HG02798 (cell line): Measurements from ENCODE around the gene GREB1L.

Experiments
- ATAC-seq: cut with Tn5 transposase; IDR thresholded peaks from one replicate; pipeline ENCODE4 v1.9.1; 2021; ENCODE audit warnings: mild to moderate bottlenecking; ENCODE audit not compliant: unreplicated experiment, poor library complexity

Gene GREB1L

GRCh38 chr18:21534327-21534726 is 292.3 kb downstream of the GREB1L start:
- ATAC-seq, result no peak

- no peak for ATAC-seq
Observed at GRCh38 chr18:21538230-21538629, 296.2 kb downstream of the GREB1L start.

- no peak for ATAC-seq
Observed at GRCh38 chr18:21546423-21546822, 304.4 kb downstream of the GREB1L start.

GRCh38 chr18:21548647-21549046 is 306.6 kb downstream of the GREB1L start:
- ATAC-seq, result no peak

GRCh38 chr18:21550510-21550970 is 308.5 kb downstream of the GREB1L start:
- no peak for ATAC-seq

- ATAC-seq, result no peak
Observed at GRCh38 chr18:21557607-21558253, 315.7 kb downstream of the GREB1L start.

GRCh38 chr18:21559195-21559594 is 317.2 kb downstream of the GREB1L start:
- ATAC-seq, result no peak

GRCh38 chr18:21571772-21572171 is 329.7 kb downstream of the GREB1L start:
- no peak for ATAC-seq
